Liver (tissue), 9 donors: ENCODE data around the gene CLPTM1L. TPM values are rescaled to one million over a fixed set of nuclear protein-coding genes. Genes with fewer than 3 reads are reported as not detected.

Source experiments
- DNase-seq: peaks from one replicate; pipeline ENCODE4 v3.0.0-alpha.2; 2017; ENCODE audit warnings: low spot score
- H3K27ac ChIP-seq, 2 donors: one replicate each; pipeline ENCODE4 v1.7.0; 2013; ENCODE audit warnings: inconsistent platforms in 2 of 2, low read length in 2 of 2, control low read depth in 1 of 2, low read depth in 1 of 2, mild to moderate bottlenecking in 1 of 2
- H3K27me3 ChIP-seq, 4 donors: one replicate each; pipeline versions ENCODE4 v1.6.1 to v1.7.0; 2013; ENCODE audit warnings: low read length in 3 of 4, inconsistent platforms in 1 of 4, mild to moderate bottlenecking in 1 of 4, moderate library complexity in 1 of 4; ENCODE audit not compliant: control insufficient read depth in 4 of 4, insufficient read depth in 4 of 4
- H3K36me3 ChIP-seq, 4 donors: one replicate each; pipeline versions ENCODE4 v1.6.1 to v1.7.0; 2013; ENCODE audit warnings: low read length in 3 of 4, mild to moderate bottlenecking in 3 of 4, low read depth in 1 of 4, moderate library complexity in 1 of 4; ENCODE audit not compliant: control insufficient read depth in 4 of 4, insufficient read depth in 3 of 4
- H3K4me1 ChIP-seq, 4 donors: one replicate each; pipeline versions ENCODE4 v1.6.1 to v1.7.0; 2013; ENCODE audit warnings: low read length in 3 of 4, mild to moderate bottlenecking in 3 of 4, moderate library complexity in 1 of 4; ENCODE audit not compliant: control insufficient read depth in 4 of 4, insufficient read depth in 4 of 4
- H3K4me3 ChIP-seq, 3 donors: one replicate each; pipeline versions ENCODE4 v1.6.1 to v1.7.0; 2013; ENCODE audit warnings: low read length in 3 of 3, control low read depth in 1 of 3, low read depth in 1 of 3, mild to moderate bottlenecking in 1 of 3
- H3K9ac ChIP-seq, 2 donors: one replicate each; pipeline ENCODE4 v1.7.0; 2013; ENCODE audit warnings: low read length in 2 of 2, mild to moderate bottlenecking in 2 of 2, moderate library complexity in 2 of 2, control low read depth in 1 of 2, low read depth in 1 of 2
- H3K9me3 ChIP-seq, 4 donors: one replicate each; pipeline versions ENCODE4 v1.6.1 to v1.7.0; 2013; ENCODE audit warnings: low read length in 3 of 4; ENCODE audit not compliant: control insufficient read depth in 4 of 4
- ATF3 ChIP-seq: IDR thresholded peaks from 2 replicates; pipeline ENCODE4 v1.6.1; 2016; ENCODE audit warnings: antibody characterized with exemption
- EGR1 ChIP-seq, 2 donors: IDR thresholded peaks; 2 replicates each; pipeline ENCODE4 v1.6.1; 2016 to 2018; ENCODE audit warnings: antibody characterized with exemption in 2 of 2, low read depth in 2 of 2
- FOXA1 ChIP-seq: IDR thresholded peaks from 2 replicates; pipeline ENCODE4 v1.6.1; 2016; ENCODE audit warnings: antibody characterized with exemption
- FOXA2 ChIP-seq: IDR thresholded peaks from 2 replicates; pipeline ENCODE4 v1.6.1; 2016; ENCODE audit warnings: antibody characterized with exemption
- GABPA ChIP-seq, 2 donors: IDR thresholded peaks in 1 of 2; conservative IDR thresholded peaks in 1 of 2; 2 replicates each; pipeline ENCODE4 v1.6.1; 2016; ENCODE audit warnings: antibody characterized with exemption in 2 of 2, mild to moderate bottlenecking in 1 of 2, moderate library complexity in 1 of 2
- HNF4A ChIP-seq, 2 donors: conservative IDR thresholded peaks; 2 replicates each; pipeline ENCODE4 v1.6.1; 2016; ENCODE audit warnings: antibody characterized with exemption in 2 of 2, mild to moderate bottlenecking in 2 of 2
- HNF4G ChIP-seq: IDR thresholded peaks from 2 replicates; pipeline ENCODE4 v1.6.1; 2016; ENCODE audit warnings: antibody characterized with exemption
- JUND ChIP-seq, 2 donors: IDR thresholded peaks; 2 replicates each; pipeline ENCODE4 v1.6.1; 2016; ENCODE audit warnings: antibody characterized with exemption in 2 of 2
- MAX ChIP-seq: IDR thresholded peaks from 2 replicates; pipeline ENCODE4 v1.6.1; 2016; ENCODE audit warnings: antibody characterized with exemption
- NR2F2 ChIP-seq: IDR thresholded peaks from 2 replicates; pipeline ENCODE4 v1.6.1; 2016; ENCODE audit warnings: antibody characterized with exemption
- RAD21 ChIP-seq, 2 donors: IDR thresholded peaks; 2 replicates each; pipeline ENCODE4 v1.6.1; 2016; ENCODE audit warnings: antibody characterized with exemption in 2 of 2, mild to moderate bottlenecking in 2 of 2
- REST ChIP-seq: IDR thresholded peaks from 2 replicates; pipeline ENCODE4 v1.6.1; 2016; ENCODE audit warnings: antibody characterized with exemption, mild to moderate bottlenecking
- RXRA ChIP-seq, 2 donors: IDR thresholded peaks; 2 replicates each; pipeline ENCODE4 v1.6.1; 2017 to 2018; ENCODE audit warnings: antibody characterized with exemption in 2 of 2, mild to moderate bottlenecking in 1 of 2
- TAF1 ChIP-seq: conservative IDR thresholded peaks from 2 replicates; pipeline ENCODE4 v1.6.1; 2016; ENCODE audit warnings: antibody characterized with exemption, mild to moderate bottlenecking
- YY1 ChIP-seq: IDR thresholded peaks from 2 replicates; pipeline ENCODE4 v1.6.1; 2016; ENCODE audit warnings: antibody characterized with exemption, mild to moderate bottlenecking
- ZBTB33 ChIP-seq: IDR thresholded peaks from 2 replicates; pipeline ENCODE4 v1.6.1; 2016; ENCODE audit warnings: antibody characterized with exemption
- WGBS: extraction: QIAGEN DNeasy Blood & Tissue Kit; methylation state at CpG from one replicate; pipeline ENCODE4 v1.1.7; 2013; 5-methylcytosine and 5-hydroxymethylcytosine counted together
- polyA plus RNA-seq, 2 donors: library from polyadenylated mRNA; stranded (reverse) in 1 of 2; unstranded in 1 of 2; fragments of 200-250 nt in 1 of 2; fragments of >200 nt in 1 of 2; fragmentation: Nextera tagmentation in 1 of 2; extraction: Ambion mirVana in 1 of 2; gene quantifications; one replicate each; pipeline versions ENCODE4 v1.2.1 to v1.2.3, GENCODE V29; 2013 to 2015
- total RNA-seq, 2 donors: library from RNA; depleted of rRNA; stranded (reverse); fragments of >200 nt; gene quantifications; one replicate each; pipeline ENCODE4 v1.2.3, GENCODE V29; 2014
- TF ChIP-seq, protein P1 (sequence below): fragments of 150-350 bp; IDR thresholded peaks from 2 replicates; pipeline ENCODE4 v1.5.1; 2017; ENCODE audit warnings: improper control_type of control experiment, low read depth, low read length; ENCODE audit not compliant: missing input control
- donor health status: healthy.
- donor health status: healthy.
- donor health status: healthy.
- donor health status: healthy.
- donor health status: healthy.

The CLPTM1L gene
- total and polyA plus RNA-seq, 4 donors, result 69.2 to 255 (median 146) TPM

DNA sequence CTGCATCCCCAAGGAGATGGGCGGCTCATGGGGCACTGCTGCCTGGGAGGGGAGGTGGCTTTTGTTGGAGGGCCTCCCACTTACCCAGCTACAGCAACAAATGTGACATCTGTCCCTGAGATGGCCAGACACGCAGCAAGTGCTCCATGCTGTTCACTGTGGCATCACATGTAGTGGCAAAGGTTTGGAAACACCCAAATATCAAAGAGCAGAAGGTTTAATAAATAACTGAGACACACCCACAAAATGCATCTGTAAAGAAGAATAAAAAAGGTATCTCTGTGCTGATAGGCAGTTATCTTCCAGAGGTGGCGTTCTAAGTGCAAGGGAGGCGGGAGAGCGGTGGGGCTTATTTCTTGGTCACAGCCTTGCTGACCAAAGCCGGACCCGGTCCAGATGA, 23.3 kb upstream of the CLPTM1L start:
- Histone ChIP-seq H3K9me3 (no peaks in the 10 kb centered on the region), H3K9ac (no peak overlapping the region), H3K4me1 (no peaks in the 10 kb centered on the region), H3K27ac (no peak overlapping the region), H3K27me3 (peaks cover 0 to 2% (median 0%) of the 10 kb centered on the region in 4 donors), H3K36me3 (no peaks in the 10 kb centered on the region), H3K4me3 (no peak overlapping the region)
- DNase-seq, result no peak
- WGBS, result 81% methylated on average over 7 of the region's 7 CpGs
- TF ChIP-seq FOXA1 (no peak), MAX (no peak), ATF3 (no peak), HNF4A (conservative IDR thresholded peaks at IDR 0.05) (no peak), RXRA (IDR thresholded peaks at IDR 0.05) (no peak), JUND (IDR thresholded peaks at IDR 0.05) (no peak), GABPA (IDR thresholded peaks at IDR 0.05 in 1 of 2, conservative IDR thresholded peaks at IDR 0.05 in 1 of 2) (no peak), RAD21 (IDR thresholded peaks at IDR 0.05) (no peak), TAF1 (no peak), FOXA2 (no peak), HNF4G (no peak), ZBTB33 (no peak), NR2F2 (no peak), REST (no peak), EGR1 (IDR thresholded peaks at IDR 0.05; ENCODE audit: low read depth in 2 of 2) (no peak)
- TF ChIP-seq, protein P1, sequence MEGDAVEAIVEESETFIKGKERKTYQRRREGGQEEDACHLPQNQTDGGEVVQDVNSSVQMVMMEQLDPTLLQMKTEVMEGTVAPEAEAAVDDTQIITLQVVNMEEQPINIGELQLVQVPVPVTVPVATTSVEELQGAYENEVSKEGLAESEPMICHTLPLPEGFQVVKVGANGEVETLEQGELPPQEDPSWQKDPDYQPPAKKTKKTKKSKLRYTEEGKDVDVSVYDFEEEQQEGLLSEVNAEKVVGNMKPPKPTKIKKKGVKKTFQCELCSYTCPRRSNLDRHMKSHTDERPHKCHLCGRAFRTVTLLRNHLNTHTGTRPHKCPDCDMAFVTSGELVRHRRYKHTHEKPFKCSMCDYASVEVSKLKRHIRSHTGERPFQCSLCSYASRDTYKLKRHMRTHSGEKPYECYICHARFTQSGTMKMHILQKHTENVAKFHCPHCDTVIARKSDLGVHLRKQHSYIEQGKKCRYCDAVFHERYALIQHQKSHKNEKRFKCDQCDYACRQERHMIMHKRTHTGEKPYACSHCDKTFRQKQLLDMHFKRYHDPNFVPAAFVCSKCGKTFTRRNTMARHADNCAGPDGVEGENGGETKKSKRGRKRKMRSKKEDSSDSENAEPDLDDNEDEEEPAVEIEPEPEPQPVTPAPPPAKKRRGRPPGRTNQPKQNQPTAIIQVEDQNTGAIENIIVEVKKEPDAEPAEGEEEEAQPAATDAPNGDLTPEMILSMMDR, result no peak

GRCh38 chr5:1367149-1367548, 22.2 kb upstream of the CLPTM1L start:
- H3K4me3 ChIP-seq, result no peak overlapping the region
- no peak for DNase-seq
- WGBS, result 70% methylated on average over 7 of the region's 7 CpGs

More at GRCh38 chr5:1367149-1367548, 22.2 kb upstream of the CLPTM1L start:
- Histone ChIP-seq H3K9ac (no peak overlapping the region), H3K27me3 (peaks cover 0 to 2% (median under 1%) of the 10 kb centered on the region in 4 donors), H3K36me3 (no peaks in the 10 kb centered on the region), H3K9me3 (no peaks in the 10 kb centered on the region), H3K27ac (no peak overlapping the region), H3K4me1 (no peaks in the 10 kb centered on the region)
- TF ChIP-seq JUND (IDR thresholded peaks at IDR 0.05) (no peak), YY1 (no peak), MAX (no peak), FOXA2 (no peak), EGR1 (IDR thresholded peaks at IDR 0.05; ENCODE audit: low read depth in 2 of 2) (no peak), ATF3 (no peak)
